K562 (cell line): ENCODE results near the gene HES3. TPM values are rescaled to one million over a fixed set of nuclear protein-coding genes. Genes with fewer than 3 reads are reported as not detected.
A peak's percentile ranks its signal among the peaks of the same experiment; 100 is the strongest.

Source experiments
- ARID1B ChIP-seq: fragments of 450-650 bp; IDR thresholded peaks from 2 replicates; pipeline ENCODE4 v1.6.1; 2016; ENCODE audit warnings: antibody characterized with exemption, mild to moderate bottlenecking, inconsistent platforms
- CTBP1 ChIP-seq: fragments of 450-650 bp; IDR thresholded peaks from 2 replicates; pipeline ENCODE4 v1.6.1; 2016; ENCODE audit warnings: borderline replicate concordance
- FOXK1 ChIP-seq: sonication (generic); formaldehyde crosslinking; IDR thresholded peaks from 2 replicates; pipeline ENCODE4 v1.8.0; 2022; ENCODE audit warnings: missing genetic modification reagents, mild to moderate bottlenecking, borderline replicate concordance
- KDM2B ChIP-seq: fragments of 250-450 bp; sonication (Bioruptor Pico); IDR thresholded peaks from 2 replicates; pipeline ENCODE4 v1.8.0; 2021; ENCODE audit warnings: mild to moderate bottlenecking, moderate library complexity
- PHF8 ChIP-seq: fragments of 200-600 bp; sonication (generic); IDR thresholded peaks from 2 replicates; pipeline ENCODE4 v1.6.1; 2012; ENCODE audit warnings: mixed run types, mild to moderate bottlenecking, inconsistent platforms, low read length, moderate library complexity, borderline replicate concordance
- ZBTB7A ChIP-seq: IDR thresholded peaks from 2 replicates; pipeline ENCODE4 v1.6.1; 2011; ENCODE audit warnings: low read depth, mild to moderate bottlenecking, low read length, moderate library complexity, borderline replicate concordance; ENCODE audit not compliant: control insufficient read depth
- ZNF41 ChIP-seq: fragments of 250-450 bp; sonication (Bioruptor Pico); conservative IDR thresholded peaks from 2 replicates; pipeline ENCODE4 v1.4.0; 2020; ENCODE audit warnings: mild to moderate bottlenecking
- polyA plus RNA-seq, 8 experiments: library from polyadenylated mRNA; depleted of rRNA in 4 of 8; stranded (reverse) in 5 of 8; unstranded in 3 of 8; fragments of >200 nt; fragmentation: Nextera tagmentation in 2 of 8; fragmentation: Illumina TruSeq in 1 of 8; extraction: Ambion mirVana in 2 of 8; extraction: Trizol in 1 of 8; gene quantifications; 2 replicates each; pipeline versions ENCODE4 v1.2.1 to v1.2.3, GENCODE V29; 2011 to 2014; ENCODE audit warnings: inconsistent platforms in 1 of 8, missing spikeins in 1 of 8
- total RNA-seq, 7 experiments: library from RNA; depleted of rRNA in 6 of 7; stranded (reverse); fragments of >200 nt in 6 of 7; fragmentation: Illumina TruSeq in 2 of 7; extraction: Trizol in 2 of 7; gene quantifications; 2 replicates each; pipeline versions ENCODE4 v1.2.1 to v1.2.3, GENCODE V29; 2011 to 2021; ENCODE audit warnings: low replicate concordance in 1 of 7
- TF ChIP-seq, protein P1 (sequence below): fragments of 200-800 bp; sonication (Bioruptor generic); IDR thresholded peaks from 2 replicates; pipeline ENCODE4 v1.6.1; 2017; ENCODE audit warnings: missing genetic modification characterization, missing compliant biosample characterization

The HES3 gene
- total and polyA plus RNA-seq, 9 of the 15 experiments (the other 6 are each of a cell fraction or from before 2014, with no cell fraction given), result not detected

GRCh38 chr1:6260433-6260934 is 16.5 kb downstream of the HES3 start (continued):
- TF ChIP-seq PHF8, result peak; percentile 26; the same call in 1 of the 2 replicates
- TF ChIP-seq CTBP1, result peak; percentile 6; the same call in 1 of the 2 replicates
- TF ChIP-seq ZNF41, result no peak
- 0 out of 2 replicates have a peak, but pooled peaks have one; percentile 59 for TF ChIP-seq ZBTB7A
- TF ChIP-seq KDM2B (CRISPR knock-in tag), result peak; percentile 94
- TF ChIP-seq FOXK1 (CRISPR knock-in tag), result no peak
- no peak for TF ChIP-seq ARID1B
- TF ChIP-seq, protein P1, sequence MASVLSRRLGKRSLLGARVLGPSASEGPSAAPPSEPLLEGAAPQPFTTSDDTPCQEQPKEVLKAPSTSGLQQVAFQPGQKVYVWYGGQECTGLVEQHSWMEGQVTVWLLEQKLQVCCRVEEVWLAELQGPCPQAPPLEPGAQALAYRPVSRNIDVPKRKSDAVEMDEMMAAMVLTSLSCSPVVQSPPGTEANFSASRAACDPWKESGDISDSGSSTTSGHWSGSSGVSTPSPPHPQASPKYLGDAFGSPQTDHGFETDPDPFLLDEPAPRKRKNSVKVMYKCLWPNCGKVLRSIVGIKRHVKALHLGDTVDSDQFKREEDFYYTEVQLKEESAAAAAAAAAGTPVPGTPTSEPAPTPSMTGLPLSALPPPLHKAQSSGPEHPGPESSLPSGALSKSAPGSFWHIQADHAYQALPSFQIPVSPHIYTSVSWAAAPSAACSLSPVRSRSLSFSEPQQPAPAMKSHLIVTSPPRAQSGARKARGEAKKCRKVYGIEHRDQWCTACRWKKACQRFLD (CRISPR knock-in tag), result no peak
- TF ChIP-seq, all 486 proteins: peak for 16
